GM12872 (cell line): Measurements from ENCODE around the gene HPSE2.

Experiments used
- TF ChIP-seq, protein P1 (sequence below): IDR thresholded peaks from 3 replicates; pipeline ENCODE4 v1.5.1; 2011; ENCODE audit warnings: low read depth, mild to moderate bottlenecking, low read length, moderate library complexity; ENCODE audit not compliant: insufficient read depth

The HPSE2 gene

GRCh38 chr10:98429320-98430072, 806.2 kb downstream of the HPSE2 start:
- TF ChIP-seq, protein P1, sequence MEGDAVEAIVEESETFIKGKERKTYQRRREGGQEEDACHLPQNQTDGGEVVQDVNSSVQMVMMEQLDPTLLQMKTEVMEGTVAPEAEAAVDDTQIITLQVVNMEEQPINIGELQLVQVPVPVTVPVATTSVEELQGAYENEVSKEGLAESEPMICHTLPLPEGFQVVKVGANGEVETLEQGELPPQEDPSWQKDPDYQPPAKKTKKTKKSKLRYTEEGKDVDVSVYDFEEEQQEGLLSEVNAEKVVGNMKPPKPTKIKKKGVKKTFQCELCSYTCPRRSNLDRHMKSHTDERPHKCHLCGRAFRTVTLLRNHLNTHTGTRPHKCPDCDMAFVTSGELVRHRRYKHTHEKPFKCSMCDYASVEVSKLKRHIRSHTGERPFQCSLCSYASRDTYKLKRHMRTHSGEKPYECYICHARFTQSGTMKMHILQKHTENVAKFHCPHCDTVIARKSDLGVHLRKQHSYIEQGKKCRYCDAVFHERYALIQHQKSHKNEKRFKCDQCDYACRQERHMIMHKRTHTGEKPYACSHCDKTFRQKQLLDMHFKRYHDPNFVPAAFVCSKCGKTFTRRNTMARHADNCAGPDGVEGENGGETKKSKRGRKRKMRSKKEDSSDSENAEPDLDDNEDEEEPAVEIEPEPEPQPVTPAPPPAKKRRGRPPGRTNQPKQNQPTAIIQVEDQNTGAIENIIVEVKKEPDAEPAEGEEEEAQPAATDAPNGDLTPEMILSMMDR: no peak

DNA sequence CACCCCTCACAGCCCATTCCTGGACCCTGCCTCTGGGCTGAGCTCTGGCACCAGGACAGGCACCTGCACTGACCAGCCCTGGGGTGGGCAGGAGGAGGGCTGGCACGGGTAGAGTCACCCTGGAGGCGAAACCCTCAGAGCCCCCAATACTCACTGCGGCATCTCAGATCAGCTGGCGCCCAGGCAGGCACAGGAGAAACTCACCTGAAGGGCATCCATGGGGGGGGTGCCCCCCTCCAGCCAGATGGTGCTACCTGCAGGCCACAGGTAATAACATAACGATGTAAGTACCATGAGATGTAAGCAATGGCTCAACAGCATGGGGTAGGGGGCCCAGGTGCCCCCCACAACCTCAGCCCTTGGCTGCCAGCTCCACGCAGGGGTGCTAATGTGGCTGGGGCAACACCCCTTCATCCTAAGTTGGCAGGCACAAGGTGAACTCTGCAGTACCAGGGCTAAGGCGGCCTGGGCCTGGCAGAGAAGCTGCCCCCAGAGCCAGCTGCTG, 808.6 kb downstream of the HPSE2 start:
- TF ChIP-seq, protein P1: no peak

- TF ChIP-seq, protein P1: peak; percentile 95
These were observed 809.9 kb downstream of the HPSE2 start for GRCh38 chr10:98425511-98426352.

- TF ChIP-seq, protein P1: no peak
These were observed 811.1 kb downstream of the HPSE2 start for GRCh38 chr10:98424295-98425254.

DNA sequence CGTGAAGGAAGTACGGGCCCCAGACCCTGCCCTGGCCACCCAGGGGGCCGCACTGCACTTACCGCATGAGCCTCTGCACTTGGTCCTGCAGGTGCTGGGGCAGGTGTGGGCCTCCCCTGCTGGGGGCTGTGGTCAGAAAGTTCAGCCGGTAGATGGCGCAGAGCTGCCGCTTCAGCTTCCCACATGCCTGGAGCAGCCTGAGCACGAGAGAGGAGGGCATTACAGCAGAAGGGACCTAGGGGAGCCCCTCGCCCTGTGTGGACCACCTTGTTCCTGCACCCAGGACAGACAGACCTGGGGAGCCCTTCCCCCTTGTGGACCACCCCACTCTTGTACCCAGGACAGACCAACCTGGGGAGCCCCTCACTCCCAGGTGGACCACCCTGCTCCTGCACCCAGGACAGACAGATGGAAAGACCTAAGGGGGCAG, 811.9 kb downstream of the HPSE2 start:
- TF ChIP-seq, protein P1: peak; percentile 49

- TF ChIP-seq, protein P1: no peak
These were observed 813.5 kb downstream of the HPSE2 start for GRCh38 chr10:98422182-98422581.
